SK-N-SH treated with all-trans-retinoic acid at 6 μM for 48 hours (cell line): ENCODE measurements around the gene COPS9.

Experiments
- ATAC-seq: fragments of 200-7000 bp; cut with Tn5 transposase; 3 replicates; pipeline ENCODE4 v1.9.1; 2020; ENCODE audit warnings: mild to moderate bottlenecking, moderate library complexity
- ARNTL ChIP-seq: fragments of 450-650 bp; formaldehyde crosslinking; IDR thresholded peaks from 2 replicates; pipeline ENCODE4 v1.5.0; 2020; ENCODE audit warnings: low read depth, mild to moderate bottlenecking, moderate library complexity, borderline replicate concordance
- BACH2 ChIP-seq: fragments of 250-450 bp; sonication (Bioruptor Pico); IDR thresholded peaks from 2 replicates; pipeline ENCODE4 v1.9.0; 2021; ENCODE audit warnings: mild to moderate bottlenecking, borderline replicate concordance
- CREB5 ChIP-seq: fragments of 250-450 bp; sonication (Bioruptor Pico); IDR thresholded peaks from 2 replicates; pipeline ENCODE4 v1.5.1; 2020; ENCODE audit warnings: low read depth, mild to moderate bottlenecking, moderate library complexity
- CSDC2 ChIP-seq: fragments of 250-450 bp; sonication (Bioruptor Pico); IDR thresholded peaks from 2 replicates; pipeline ENCODE4 v1.5.0; 2020; ENCODE audit warnings: mild to moderate bottlenecking, moderate library complexity
- CSRNP3 ChIP-seq: fragments of 250-450 bp; sonication (Bioruptor Pico); IDR thresholded peaks from 2 replicates; pipeline ENCODE4 v1.5.1; 2021; ENCODE audit warnings: mild to moderate bottlenecking, moderate library complexity
- ESRRG ChIP-seq: fragments of 250-450 bp; sonication (Bioruptor Pico); IDR thresholded peaks from 2 replicates; pipeline ENCODE4 v1.6.1; 2021; ENCODE audit warnings: mild to moderate bottlenecking
- GLIS3 ChIP-seq: fragments of 250-450 bp; sonication (Bioruptor Pico); IDR thresholded peaks from 2 replicates; pipeline ENCODE4 v1.5.0; 2020; ENCODE audit warnings: mild to moderate bottlenecking, moderate library complexity
- ISL1 ChIP-seq: fragments of 250-450 bp; sonication (Bioruptor Pico); IDR thresholded peaks from 2 replicates; pipeline ENCODE4 v2.1.2; 2022; ENCODE audit warnings: mild to moderate bottlenecking, moderate library complexity
- OSR1 ChIP-seq: fragments of 250-450 bp; sonication (Bioruptor Pico); IDR thresholded peaks from 2 replicates; pipeline ENCODE4 v1.8.0; 2022; ENCODE audit warnings: moderate library complexity, mild to moderate bottlenecking, inconsistent platforms
- POU6F1 ChIP-seq: fragments of 250-450 bp; sonication (Bioruptor Pico); IDR thresholded peaks from 2 replicates; pipeline ENCODE4 v1.8.0; 2021; ENCODE audit warnings: low read depth, mild to moderate bottlenecking, moderate library complexity, borderline replicate concordance
- PPARA ChIP-seq: fragments of 250-450 bp; sonication (Bioruptor Pico); IDR thresholded peaks from 2 replicates; pipeline ENCODE4 v1.5.0; 2020; ENCODE audit warnings: mild to moderate bottlenecking, borderline replicate concordance
- TCF4 ChIP-seq: fragments of 250-450 bp; sonication (Bioruptor Pico); IDR thresholded peaks from 2 replicates; pipeline ENCODE4 v1.8.0; 2021; ENCODE audit warnings: mild to moderate bottlenecking, moderate library complexity, borderline replicate concordance
- TOX ChIP-seq: fragments of 250-450 bp; sonication (Bioruptor Pico); IDR thresholded peaks from 2 replicates; pipeline ENCODE4 v1.8.0; 2021; ENCODE audit warnings: mild to moderate bottlenecking, moderate library complexity, borderline replicate concordance
- TSHZ2 ChIP-seq: fragments of 250-450 bp; sonication (Bioruptor Pico); IDR thresholded peaks from 2 replicates; pipeline ENCODE4 v1.5.0; 2020; ENCODE audit warnings: mild to moderate bottlenecking, moderate library complexity
- ZC3H10 ChIP-seq: fragments of 250-450 bp; sonication (Bioruptor Pico); IDR thresholded peaks from 2 replicates; pipeline ENCODE4 v1.5.1; 2021; ENCODE audit warnings: mild to moderate bottlenecking, moderate library complexity
- ZFP3 ChIP-seq: fragments of 250-450 bp; sonication (Bioruptor Pico); IDR thresholded peaks from 2 replicates; pipeline ENCODE4 v1.5.0; 2020; ENCODE audit warnings: mild to moderate bottlenecking, moderate library complexity
- ZNF565 ChIP-seq: fragments of 450-650 bp; formaldehyde crosslinking; conservative IDR thresholded peaks from 2 replicates; pipeline ENCODE4 v1.5.0; 2020; ENCODE audit warnings: low read depth, mild to moderate bottlenecking, moderate library complexity
- ZNF70 ChIP-seq: fragments of 450-650 bp; formaldehyde crosslinking; IDR thresholded peaks from 2 replicates; pipeline ENCODE4 v1.5.0; 2020; ENCODE audit warnings: mild to moderate bottlenecking, moderate library complexity
- ZNF8 ChIP-seq: fragments of 450-650 bp; formaldehyde crosslinking; IDR thresholded peaks from 2 replicates; pipeline ENCODE4 v1.5.0; 2020; ENCODE audit warnings: mild to moderate bottlenecking, moderate library complexity

Gene COPS9

GRCh38 chr2:240183875-240184590 is 47.9 kb upstream of the COPS9 start (continued):
- TF ChIP-seq CSRNP3 (CRISPR knock-in tag): no peak
- TF ChIP-seq CSDC2 (CRISPR knock-in tag): no peak
- TF ChIP-seq GLIS3 (CRISPR knock-in tag): no peak
- TF ChIP-seq CREB5: no peak
- no peak for TF ChIP-seq ISL1 (CRISPR knock-in tag)
- no peak for TF ChIP-seq POU6F1 (CRISPR knock-in tag)
- TF ChIP-seq OSR1 (CRISPR knock-in tag): no peak
- no peak for TF ChIP-seq ZNF8 (CRISPR knock-in tag)
- no peak for TF ChIP-seq ZC3H10 (CRISPR knock-in tag)
- TF ChIP-seq BACH2 (CRISPR knock-in tag): no peak
- no peak for TF ChIP-seq TOX (CRISPR knock-in tag)
- TF ChIP-seq ZNF70: no peak

- TF ChIP-seq TSHZ2 (CRISPR knock-in tag) (no peak), ESRRG (CRISPR knock-in tag) (no peak), ARNTL (CRISPR knock-in tag) (no peak), ZNF565 (CRISPR knock-in tag) (no peak), ZNF70 (no peak), ISL1 (CRISPR knock-in tag) (no peak)
Observed at GRCh38 chr2:240183006-240183874, 47.1 kb upstream of the COPS9 start.

GRCh38 chr2:240182476-240182875 is 46.4 kb upstream of the COPS9 start:
- ATAC-seq: no peak
- TF ChIP-seq PPARA (no peak), GLIS3 (CRISPR knock-in tag) (no peak), ZNF70 (no peak)

More at GRCh38 chr2:240183006-240183874, 47.1 kb upstream of the COPS9 start:
- ATAC-seq: no peak

- no peak for ATAC-seq
- TF ChIP-seq CREB5 (no peak), ESRRG (CRISPR knock-in tag) (no peak), POU6F1 (CRISPR knock-in tag) (no peak), TCF4 (CRISPR knock-in tag) (no peak), ZFP3 (CRISPR knock-in tag) (no peak), ZNF70 (no peak), BACH2 (CRISPR knock-in tag) (no peak), CSRNP3 (CRISPR knock-in tag) (no peak), OSR1 (CRISPR knock-in tag) (no peak), TOX (CRISPR knock-in tag) (no peak), ARNTL (CRISPR knock-in tag) (no peak), ZC3H10 (CRISPR knock-in tag) (no peak)
Observed at GRCh38 chr2:240182001-240182400, 45.9 kb upstream of the COPS9 start.
